Breast epithelium (tissue), 4 donors: Measurements from ENCODE around the gene BSN. TPM values are rescaled to one million over a fixed set of nuclear protein-coding genes. Genes with fewer than 3 reads are reported as not detected.
"Not testable (repeated sequence)": the region's sequence is repeated elsewhere in the genome, so short reads cannot be mapped to it uniquely, and the experiment has no call there.

ENCODE experiments used
- DNase-seq, 2 donors: peaks; one replicate each; pipeline ENCODE4 v3.0.0-alpha.2; 2019; ENCODE audit warnings: low spot score in 2 of 2
- H3K27ac ChIP-seq, 2 donors: fragments of 200-600 bp; sonication (generic) in 1 of 2; one replicate each; pipeline ENCODE4 v1.5.1; 2016 to 2019; ENCODE audit warnings: mild to moderate bottlenecking in 1 of 2
- H3K27me3 ChIP-seq, 2 donors: fragments of 200-600 bp; sonication (generic) in 1 of 2; one replicate each; pipeline versions ENCODE4 v1.5.1 to v1.6.0; 2017 to 2019; ENCODE audit warnings: control low read depth in 1 of 2, mild to moderate bottlenecking in 1 of 2
- H3K36me3 ChIP-seq: fragments of 200-600 bp; one replicate; pipeline ENCODE4 v1.5.1; 2019
- H3K4me1 ChIP-seq, 2 donors: fragments of 200-600 bp; sonication (generic); one replicate each; pipeline ENCODE4 v1.5.1; 2016 to 2019; ENCODE audit warnings: control low read depth in 1 of 2
- H3K4me3 ChIP-seq, 3 donors: fragments of 200-600 bp; sonication (generic); 1 replicate in 2 of 3; 2 replicates in 1 of 3; pipeline ENCODE4 v1.5.1; 2016 to 2019; ENCODE audit warnings: mild to moderate bottlenecking in 3 of 3, moderate library complexity in 2 of 3
- H3K9me3 ChIP-seq, 2 donors: fragments of 200-600 bp; sonication (generic) in 1 of 2; one replicate each; pipeline ENCODE4 v1.5.1; 2016 to 2019; ENCODE audit warnings: control low read depth in 1 of 2
- CTCF ChIP-seq, 3 donors: fragments of 450-650 bp; IDR thresholded peaks; one replicate each; pipeline ENCODE4 v1.5.1; 2016 to 2017; ENCODE audit warnings: antibody characterized with exemption in 3 of 3, mild to moderate bottlenecking in 3 of 3, moderate library complexity in 3 of 3
- POLR2AphosphoS5 ChIP-seq, 3 donors: sonication (generic); formaldehyde crosslinking; IDR thresholded peaks; one replicate each; pipeline ENCODE4 v1.6.1; 2017; ENCODE audit warnings: antibody characterized with exemption in 3 of 3
- intact Hi-C: fragments of 100-400 bp; cut with DNase I; formaldehyde crosslinking; loops from one replicate; pipeline ENCODE4 v1.15.1; 2023; ENCODE audit warnings: low total_unique reads
- total RNA-seq, 3 donors: library from RNA; depleted of rRNA; stranded (reverse); fragments of >200 nt; gene quantifications; one replicate each; pipeline ENCODE4 v1.1.0, GENCODE V29; 2016

The BSN gene
- total RNA-seq, 3 donors from 2014 or later = 0.15 to 0.48 (median 0.33) TPM

GRCh38 chr3:49686346-49686745, 132.1 kb downstream of the BSN start:
- peak; percentile 55 to 76 for DNase-seq
- H3K4me1 ChIP-seq, H3K36me3 ChIP-seq, H3K9me3 ChIP-seq, H3K27me3 ChIP-seq, intact Hi-C loops: not testable (repeated sequence)
- Histone ChIP-seq H3K27ac (peak overlapping the region; percentile 52 to 68), H3K4me3 (peak overlapping the region; percentile 15 to 66 (median 54))

- H3K27me3 ChIP-seq, H3K4me1 ChIP-seq, intact Hi-C loops, H3K36me3 ChIP-seq, H3K9me3 ChIP-seq: not testable (repeated sequence)
- Histone ChIP-seq H3K4me3 (peak overlapping the region; percentile 15 to 66 (median 54)), H3K27ac (peak overlapping the region; percentile 52 to 68)
- DNase-seq = peak; percentile 56 to 58
Measured at GRCh38 chr3:49686769-49687423, 132.6 kb downstream of the BSN start.

GRCh38 chr3:49687424-49687795, 133.1 kb downstream of the BSN start:
- H3K4me1 ChIP-seq, DNase-seq, H3K36me3 ChIP-seq, H3K27me3 ChIP-seq, H3K9me3 ChIP-seq, intact Hi-C loops, H3K27ac ChIP-seq, H3K4me3 ChIP-seq: not testable (repeated sequence)

GRCh38 chr3:49688338-49689045, 134.2 kb downstream of the BSN start:
- H3K9me3 ChIP-seq, intact Hi-C loops, H3K4me1 ChIP-seq, DNase-seq, H3K36me3 ChIP-seq, H3K27me3 ChIP-seq: not testable (repeated sequence)
- Histone ChIP-seq H3K4me3 (peak overlapping the region; percentile 86 to 89 (median 88)), H3K27ac (peak overlapping the region; percentile 84 to 87)

- no peaks in the 10 kb centered on the region for H3K27me3 ChIP-seq
- peak within 1 kb of the TSS; percentile 84 to 87 for H3K27ac ChIP-seq
- intact Hi-C loops = no loop called here
- H3K36me3 ChIP-seq = no peaks in the 10 kb centered on the region
- H3K9me3 ChIP-seq = no peaks in the 10 kb centered on the region
- H3K4me3 ChIP-seq = peak within 1 kb of the TSS; percentile 86 to 89 (median 88)
- peaks cover 0 to 3% of the 10 kb centered on the region in 2 donors for H3K4me1 ChIP-seq
- TF ChIP-seq POLR2AphosphoS5 (IDR thresholded peaks at IDR 0.05) (peak in 2 of 3 donors; percentile 48 to 49), CTCF (IDR thresholded peaks at IDR 0.05) (no peak)
- peak; percentile 61 to 79 for DNase-seq
Measured at GRCh38 chr3:49689046-49689907, 135.0 kb downstream of the BSN start, which contains the start of the genes MST1 and RNF123. Gene MST1 (minus strand): TSS chr3:49689474. CDS start chr3:49688691, 783 bp downstream. Gene RNF123 (plus strand): TSS chr3:49689557. CDS start chr3:49691166, 1,609 bp downstream.

GRCh38 chr3:49689908-49690624, 135.8 kb downstream of the BSN start:
- DNase-seq, H3K27me3 ChIP-seq, H3K9me3 ChIP-seq, H3K4me1 ChIP-seq, H3K36me3 ChIP-seq, intact Hi-C loops: not testable (repeated sequence)
- H3K27ac ChIP-seq = peak overlapping the region; percentile 84 to 87
- peak overlapping the region; percentile 86 to 89 (median 88) for H3K4me3 ChIP-seq

- H3K36me3 ChIP-seq, H3K9me3 ChIP-seq, H3K4me1 ChIP-seq, H3K27ac ChIP-seq, H3K27me3 ChIP-seq, DNase-seq, intact Hi-C loops: not testable (repeated sequence)
- H3K4me3 ChIP-seq = peak overlapping the region in 2 of 3 donors; percentile 86 to 88
Measured at GRCh38 chr3:49690856-49691255, 136.6 kb downstream of the BSN start.

GRCh38 chr3:49691481-49691880, 137.2 kb downstream of the BSN start:
- H3K4me1 ChIP-seq, intact Hi-C loops, H3K27ac ChIP-seq, H3K4me3 ChIP-seq, H3K36me3 ChIP-seq, H3K9me3 ChIP-seq, H3K27me3 ChIP-seq, DNase-seq: not testable (repeated sequence)

GRCh38 chr3:49694409-49695070, 140.3 kb downstream of the BSN start:
- intact Hi-C loops, H3K4me1 ChIP-seq, H3K9me3 ChIP-seq, H3K27me3 ChIP-seq, DNase-seq, H3K4me3 ChIP-seq, H3K36me3 ChIP-seq, H3K27ac ChIP-seq: not testable (repeated sequence)

- H3K4me3 ChIP-seq, H3K27me3 ChIP-seq, H3K4me1 ChIP-seq, DNase-seq, H3K36me3 ChIP-seq, H3K27ac ChIP-seq, intact Hi-C loops, H3K9me3 ChIP-seq: not testable (repeated sequence)
Measured at GRCh38 chr3:49695350-49696015, 141.2 kb downstream of the BSN start.
